ENCODE measurements around the gene RTRAF.
A peak's percentile ranks its signal among the peaks of the same experiment; 100 is the strongest.

The RTRAF gene

DNA sequence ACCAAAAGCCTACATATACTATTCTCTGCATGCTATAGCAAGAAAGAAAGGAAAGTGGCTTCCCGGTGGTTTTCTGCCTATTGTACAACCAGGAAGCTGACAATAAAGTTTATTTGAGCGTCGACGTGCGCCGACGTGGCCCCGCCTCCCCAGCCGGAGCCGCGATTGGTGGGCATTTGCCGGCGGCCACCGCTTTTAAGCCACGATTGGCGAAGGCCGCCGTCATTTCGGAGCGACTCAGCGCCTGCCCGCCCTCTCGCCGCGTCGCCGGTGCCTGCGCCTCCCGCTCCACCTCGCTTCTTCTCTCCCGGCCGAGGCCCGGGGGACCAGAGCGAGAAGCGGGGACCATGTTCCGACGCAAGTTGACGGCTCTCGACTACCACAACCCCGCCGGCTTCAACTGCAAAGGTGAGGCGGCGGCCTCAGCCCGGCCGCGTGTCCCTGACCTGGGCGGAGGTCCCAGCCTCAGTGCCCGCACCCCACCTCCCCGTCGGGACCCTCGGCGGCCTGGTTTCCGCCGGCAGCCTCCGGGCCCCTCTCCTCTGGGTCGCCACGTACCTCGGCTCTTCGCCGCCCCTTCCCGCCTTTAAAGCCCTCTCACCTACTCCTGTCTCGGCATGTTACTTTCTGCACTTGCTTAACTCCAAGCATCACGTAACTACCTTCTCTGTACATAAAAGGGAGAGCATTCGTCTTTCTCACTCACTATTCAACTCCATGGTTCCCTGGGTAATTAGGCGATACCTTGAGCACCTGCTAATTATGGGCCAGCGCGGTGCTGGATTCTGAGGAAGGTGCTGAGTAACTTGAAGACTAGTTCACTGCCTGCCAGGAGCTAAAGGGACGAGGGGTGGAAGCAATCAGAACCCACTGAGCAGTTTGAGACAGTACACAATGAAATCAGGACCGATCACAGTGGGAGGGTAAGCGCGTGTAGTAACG lies at the start of gene RTRAF:
Gene RTRAF (plus strand): TSS at position 254 of the 942 bp plus-strand sequence. CDS start 94 bp downstream, at position 348.
- peak; percentile 98 for DNase-seq (ENCODE audit: low spot score)

DNA sequence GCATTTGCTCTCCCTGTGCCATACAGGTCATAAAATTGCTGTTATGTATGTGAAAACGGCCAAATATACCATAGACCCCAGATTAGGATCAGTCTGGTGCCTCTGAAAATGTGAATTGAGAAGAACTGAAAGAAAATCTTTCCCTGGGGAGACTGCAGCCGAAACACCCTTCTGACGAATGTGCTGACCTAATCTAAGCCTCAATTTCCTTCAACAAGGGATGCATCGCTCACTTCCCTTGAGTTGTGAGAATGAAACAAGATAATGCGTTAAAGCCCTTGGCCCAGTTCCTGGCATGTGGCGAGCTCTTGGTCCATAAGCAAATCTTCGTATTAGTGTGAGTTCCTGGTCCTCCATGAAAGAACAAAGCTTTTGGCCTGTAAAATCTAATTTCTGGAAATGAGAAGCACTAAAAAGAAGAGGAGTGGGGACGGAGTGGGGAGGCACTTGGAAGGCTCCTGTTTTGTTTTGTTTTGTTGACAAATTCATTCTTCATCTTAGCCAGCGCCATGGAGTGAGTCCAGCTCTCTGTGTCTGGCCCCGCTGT lies 49.5 kb upstream of the RTRAF start:
- DNase-seq (ENCODE audit: low spot score) = no peak

DNA sequence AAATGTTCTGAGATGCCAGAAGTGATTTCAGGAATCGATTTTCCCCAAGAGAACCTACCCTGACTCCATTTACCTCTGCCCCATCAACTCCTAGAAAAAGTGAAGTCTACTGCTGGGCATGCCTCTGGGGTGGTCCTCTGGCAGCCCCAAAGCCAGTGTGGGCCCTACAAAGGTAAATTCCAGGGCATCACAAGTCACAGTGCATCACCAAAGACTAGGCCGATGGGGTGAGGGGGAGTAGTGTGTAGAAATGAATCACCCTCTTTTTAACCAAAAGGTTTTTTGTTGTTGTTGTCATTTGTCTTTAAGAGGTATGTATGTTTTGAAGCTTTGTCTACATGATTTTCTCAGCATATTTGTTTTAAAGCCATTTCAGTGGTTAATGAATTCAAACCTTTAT lies 46.4 kb upstream of the RTRAF start:
- no peak for DNase-seq (ENCODE audit: low spot score)

DNA sequence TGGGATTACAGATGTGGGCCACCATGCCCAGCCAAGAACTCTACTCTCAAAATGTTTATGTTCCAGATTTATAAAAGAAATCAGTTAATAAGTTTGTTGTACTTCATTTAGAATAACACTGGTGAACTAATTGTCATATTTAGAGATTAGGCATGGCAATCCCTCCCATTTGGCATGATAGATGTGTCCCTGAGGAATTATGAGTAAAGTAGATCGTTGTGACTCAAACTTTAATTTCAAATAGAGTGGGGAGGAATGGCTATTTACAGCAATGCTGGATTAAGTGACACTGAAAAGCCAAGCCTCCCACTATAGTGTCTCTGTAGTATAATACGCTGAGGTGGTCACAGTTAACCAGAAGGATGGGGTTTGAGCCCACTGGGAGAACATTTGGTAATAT lies 39.3 kb upstream of the RTRAF start:
- DNase-seq (ENCODE audit: low spot score) = no peak

DNA sequence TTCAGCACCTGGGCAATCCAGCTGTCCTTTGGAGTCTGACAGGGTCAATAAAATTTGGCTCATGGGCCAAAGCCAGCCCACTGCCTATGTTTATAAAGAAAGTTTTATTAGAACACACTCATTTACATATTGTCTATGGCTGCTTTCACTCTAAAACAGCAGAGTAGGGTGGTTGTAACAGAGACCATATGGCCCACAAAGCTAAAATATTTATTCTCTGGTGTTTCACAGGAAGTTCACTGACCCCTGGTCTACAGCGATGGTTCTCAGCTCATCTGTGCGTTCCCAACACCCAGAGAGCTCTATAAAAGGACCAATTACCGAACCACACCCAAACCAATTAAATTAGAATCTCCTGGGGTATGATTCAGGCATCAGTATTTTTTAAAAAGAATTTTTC lies 37.7 kb upstream of the RTRAF start:
- no peak for DNase-seq (ENCODE audit: low spot score)

DNA sequence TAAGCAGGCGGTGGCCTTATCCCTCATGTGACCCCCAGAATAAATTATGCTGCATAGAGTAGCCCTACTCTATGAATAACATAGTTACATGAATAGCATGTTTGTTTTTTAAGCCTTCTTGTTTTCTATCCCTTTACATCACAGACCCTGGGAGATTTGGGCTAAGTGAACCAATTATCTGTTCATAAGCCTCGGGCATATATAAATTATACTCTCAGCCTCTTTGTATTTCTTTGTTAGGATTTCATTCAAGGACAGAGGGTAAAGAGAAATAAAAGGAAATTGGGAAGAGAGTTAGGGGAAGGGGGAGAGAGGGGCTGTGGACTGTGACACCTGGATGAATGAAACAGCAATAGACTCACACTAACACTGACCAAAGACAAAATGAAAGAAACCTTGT lies 35.3 kb upstream of the RTRAF start:
- DNase-seq (ENCODE audit: low spot score) = no peak

DNA sequence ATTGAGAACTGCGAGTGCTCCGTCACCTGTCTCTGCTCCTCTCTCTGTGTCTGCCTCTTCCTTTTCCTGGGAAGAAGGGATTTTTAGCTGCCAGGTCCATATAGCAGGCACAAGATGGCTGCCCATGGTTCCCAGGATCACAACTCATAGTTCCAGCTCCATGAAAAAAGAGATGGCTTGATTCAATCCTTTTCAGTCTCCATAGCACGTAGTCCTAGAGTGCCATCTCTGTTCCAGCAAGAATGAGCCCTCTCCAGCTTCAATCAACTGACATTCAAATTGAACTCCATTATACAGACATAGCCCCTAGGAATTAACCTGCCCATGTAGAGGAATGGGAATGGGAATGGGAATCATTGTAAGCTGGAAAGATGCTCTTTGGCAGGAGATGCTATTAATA lies 34.7 kb upstream of the RTRAF start:
- no peak for DNase-seq (ENCODE audit: low spot score)

DNA sequence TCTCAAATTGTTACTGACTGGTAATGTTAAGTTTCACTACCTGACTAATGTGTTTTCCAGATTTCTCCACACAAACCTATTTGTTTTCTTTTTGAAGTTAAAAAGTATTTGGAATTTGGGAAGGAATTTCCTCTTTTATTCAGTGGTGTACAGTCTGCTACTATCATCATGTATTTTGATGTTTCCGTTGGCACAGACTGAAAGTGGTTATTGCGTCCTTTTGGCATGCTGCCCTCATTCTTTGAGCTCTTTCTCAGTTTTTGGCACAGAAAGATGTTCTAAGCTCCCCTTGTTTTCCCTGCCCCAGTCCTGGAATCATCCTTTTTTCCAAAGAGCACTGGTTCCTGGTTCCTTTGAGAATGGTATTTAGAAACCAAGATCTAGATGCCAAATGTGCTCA lies 31.4 kb upstream of the RTRAF start:
- DNase-seq (ENCODE audit: low spot score) = no peak

DNA sequence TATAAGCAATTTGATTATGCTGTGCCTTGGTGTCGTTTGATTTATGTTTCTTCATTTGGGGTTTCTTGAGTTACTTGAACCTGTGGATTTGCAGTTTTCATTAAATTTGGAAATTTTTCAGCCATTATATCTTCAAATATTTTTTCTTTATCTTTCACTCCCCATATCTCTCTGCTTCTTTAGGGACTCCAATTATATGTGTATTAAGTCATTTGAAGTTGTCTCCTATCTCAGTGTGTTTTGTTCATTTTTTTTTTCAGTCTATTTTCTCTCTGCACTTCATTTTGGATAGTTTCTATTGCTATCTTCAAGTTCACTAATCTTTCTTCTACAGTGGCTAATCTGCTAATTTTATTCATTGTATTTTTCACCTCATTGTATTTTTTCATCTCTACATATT lies 29.4 kb upstream of the RTRAF start:
- DNase-seq (ENCODE audit: low spot score) = no peak

DNA sequence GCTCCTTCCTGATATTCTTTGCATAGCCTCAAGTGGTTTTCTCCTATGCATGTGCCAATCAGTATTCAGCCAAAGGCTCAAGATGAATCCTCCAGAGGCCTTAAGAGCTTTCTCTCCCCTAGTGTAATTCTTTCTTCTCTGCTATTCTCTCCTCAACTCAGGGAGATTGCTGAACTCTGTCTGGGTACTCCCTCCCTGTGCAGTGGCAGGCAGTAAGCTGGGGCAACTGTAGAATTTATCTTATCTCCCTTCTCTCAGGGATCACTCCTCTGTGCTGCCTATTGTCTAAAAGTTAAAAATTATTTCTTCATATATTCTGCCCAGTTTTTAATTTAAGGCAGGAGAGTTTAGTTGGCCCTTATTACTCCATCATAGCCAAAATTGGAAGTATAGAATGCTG lies 28.5 kb upstream of the RTRAF start:
- DNase-seq (ENCODE audit: low spot score) = no peak

DNA sequence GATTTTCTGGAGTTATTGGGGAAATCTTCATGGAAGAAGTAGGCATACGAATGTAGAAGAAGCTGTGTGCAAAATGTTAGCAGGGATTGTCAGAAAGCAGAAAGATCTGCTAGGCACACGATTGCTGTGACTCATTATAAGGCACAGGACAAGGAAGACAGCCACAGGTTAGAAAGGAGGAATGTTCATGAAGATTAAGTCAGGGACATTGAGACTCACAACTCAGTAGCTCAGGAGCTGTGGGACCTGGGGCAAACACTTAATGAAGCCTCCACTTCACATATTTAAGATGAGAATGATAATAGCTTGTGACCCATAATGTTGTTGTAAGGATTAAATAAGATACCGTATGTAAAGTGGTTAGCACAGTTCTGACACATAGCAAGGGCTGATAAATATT lies 26.6 kb upstream of the RTRAF start:
- peak; percentile 10 for DNase-seq (ENCODE audit: low spot score)

DNA sequence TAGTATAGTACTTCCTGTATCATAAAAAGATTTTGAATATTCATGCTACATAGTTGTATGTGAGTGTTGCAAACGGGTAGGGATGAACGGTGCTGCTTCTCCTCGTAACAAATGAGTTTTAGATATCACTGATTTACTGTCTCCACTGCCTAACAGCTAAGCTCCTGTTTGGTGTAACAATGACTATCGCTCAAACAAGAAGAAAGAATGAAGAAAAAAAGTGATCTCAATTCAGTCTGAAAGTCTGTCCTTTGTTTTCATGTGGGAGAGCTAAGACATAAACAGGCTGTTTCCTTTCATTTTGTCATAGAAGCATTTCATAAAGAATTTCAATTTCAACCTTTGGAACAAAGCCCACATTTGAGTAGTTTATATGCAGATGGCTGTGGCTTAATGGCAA lies 26.1 kb upstream of the RTRAF start:
- DNase-seq (ENCODE audit: low spot score) = peak; percentile 7

DNA sequence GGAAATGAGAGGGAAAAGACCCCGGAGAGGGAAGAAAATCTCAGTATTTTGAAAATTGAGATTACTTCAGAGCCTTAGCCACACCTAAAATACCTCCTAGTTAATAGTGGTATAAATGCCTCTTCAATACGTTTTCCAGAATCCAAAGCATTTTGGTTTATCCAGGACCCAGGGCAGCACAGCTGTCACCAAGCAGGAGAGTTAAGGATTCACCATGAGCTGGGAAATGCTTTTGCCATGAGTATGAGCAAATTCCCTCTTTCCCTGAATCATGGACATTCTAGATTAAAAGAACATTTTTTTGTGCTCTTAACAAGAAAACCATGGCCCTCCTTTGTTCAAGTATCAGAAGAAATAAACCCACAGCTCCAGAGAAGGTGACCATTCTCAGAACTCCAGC lies 21.8 kb upstream of the RTRAF start:
- peak; percentile 11 for DNase-seq (ENCODE audit: low spot score)

DNA sequence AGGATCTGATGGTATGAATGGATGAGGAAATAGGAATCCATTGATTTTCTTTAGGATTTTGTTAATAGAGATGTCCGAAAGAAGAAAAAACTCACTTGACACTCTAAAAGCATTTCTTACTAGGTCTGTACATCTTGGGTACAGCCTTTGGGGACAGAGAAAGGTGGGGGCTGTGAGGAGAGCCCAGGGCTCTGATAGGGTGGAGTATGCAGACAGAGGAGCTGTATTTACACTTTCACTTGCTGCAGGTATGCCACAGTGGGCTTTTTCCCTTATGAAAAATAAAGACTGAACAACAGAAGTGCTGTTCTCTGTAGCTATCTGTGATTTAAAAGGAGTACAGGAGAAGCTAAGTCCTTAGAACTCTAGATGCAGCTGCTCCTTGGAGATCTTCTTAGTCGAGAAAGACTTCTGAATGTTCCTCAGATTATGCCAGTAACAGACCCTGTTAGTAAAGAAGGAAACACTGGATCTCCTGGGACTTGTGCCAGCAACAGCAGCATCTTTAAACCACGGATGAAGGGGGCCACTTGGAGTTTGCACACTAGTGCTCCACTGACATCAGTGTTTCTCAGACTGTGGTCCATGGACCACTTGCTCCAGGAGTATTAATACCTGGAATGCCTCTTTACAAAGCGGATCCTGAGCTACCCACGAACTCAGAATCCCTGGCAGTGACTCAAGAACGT lies 19.4 kb upstream of the RTRAF start:
- DNase-seq (ENCODE audit: low spot score) = no peak

DNA sequence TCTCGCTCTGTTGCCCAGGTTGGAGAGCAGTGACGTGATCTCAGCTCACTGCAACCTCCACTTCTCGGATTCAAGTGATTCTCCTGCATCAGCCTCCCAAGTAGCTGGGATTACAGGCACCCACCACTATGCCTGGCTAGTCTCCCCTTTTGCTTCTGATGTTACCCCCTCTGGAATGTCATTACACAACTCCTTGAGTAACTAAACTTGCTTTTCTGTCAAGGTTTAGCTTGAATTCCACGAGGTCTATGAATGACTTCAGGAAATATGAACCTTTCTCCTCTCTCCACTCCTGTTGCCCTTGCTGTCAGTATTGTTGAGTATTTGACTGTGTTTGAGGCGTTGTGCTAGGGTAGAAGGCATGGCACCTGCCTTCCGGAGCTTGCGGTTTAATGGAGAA lies 16.8 kb upstream of the RTRAF start:
- DNase-seq (ENCODE audit: low spot score) = no peak

DNA sequence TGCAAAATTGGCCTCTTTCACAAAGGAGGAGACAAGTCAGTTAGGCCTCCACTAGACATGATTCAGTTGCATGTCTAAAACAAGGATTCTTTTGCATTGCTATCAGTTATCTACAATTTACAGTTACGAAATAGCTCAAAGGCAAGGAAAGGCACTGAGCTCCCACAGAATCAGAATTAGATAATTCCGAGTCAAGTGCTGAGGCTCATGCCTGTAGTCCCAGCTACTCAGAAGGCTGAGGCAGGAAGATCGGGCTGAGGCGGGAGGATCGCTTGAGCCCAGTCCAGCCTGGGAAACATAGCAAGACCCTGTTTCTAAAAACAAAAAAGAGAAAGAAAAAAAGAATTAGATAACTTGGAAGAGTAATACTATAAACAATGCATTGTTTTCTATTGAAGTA lies 12.3 kb upstream of the RTRAF start:
- DNase-seq (ENCODE audit: low spot score) = no peak

DNA sequence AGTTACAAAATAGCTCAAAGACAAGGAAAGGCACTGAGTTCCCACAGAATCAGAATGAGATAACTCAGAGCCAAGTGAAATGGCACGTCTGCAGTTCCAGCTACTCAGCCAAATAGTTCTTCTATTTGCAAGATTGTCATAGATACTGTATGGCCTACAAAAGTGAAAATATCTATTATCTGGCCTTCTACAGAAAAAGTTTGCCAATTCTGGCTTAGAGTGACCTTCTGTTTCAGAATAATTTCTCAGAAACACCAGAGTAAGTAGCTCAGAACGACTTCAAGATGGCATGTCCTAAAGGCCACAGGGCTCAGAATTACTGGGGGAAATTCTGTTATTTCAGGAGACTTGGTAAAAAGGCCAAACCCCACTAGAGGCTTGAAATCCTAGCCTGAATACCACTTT lies 10.7 kb upstream of the RTRAF start:
- DNase-seq (ENCODE audit: low spot score) = no peak

DNA sequence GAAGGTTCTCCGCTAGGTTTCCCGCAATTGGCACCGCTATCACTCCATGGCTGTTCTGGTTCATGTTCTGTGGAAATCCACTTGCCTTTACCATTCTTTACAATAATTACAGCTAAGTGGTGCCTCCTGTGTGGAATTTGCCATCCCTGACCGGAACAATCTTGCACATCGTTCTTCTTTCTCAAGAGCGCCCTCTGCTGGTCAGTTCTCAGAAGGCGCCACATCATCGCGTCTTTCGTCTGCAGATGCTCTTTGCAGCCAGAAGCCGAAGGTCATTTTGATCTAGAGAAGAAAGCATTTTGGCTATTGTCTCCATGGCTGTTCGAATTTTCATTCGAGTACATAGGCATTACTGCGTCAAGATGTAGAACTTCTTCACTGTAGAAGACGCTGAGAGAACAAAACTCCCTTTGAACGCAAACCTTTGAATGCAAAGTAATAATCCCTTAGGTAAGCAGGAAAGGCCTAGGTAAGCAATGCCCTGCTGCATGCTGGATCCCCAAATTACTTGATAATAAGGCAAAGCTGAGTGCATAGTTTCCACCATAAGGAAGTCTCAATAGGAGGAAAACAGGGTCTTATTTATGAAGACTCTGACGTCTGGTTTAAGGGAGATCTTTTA lies 10.1 kb upstream of the RTRAF start:
- DNase-seq (ENCODE audit: low spot score) = peak; percentile 77

DNA sequence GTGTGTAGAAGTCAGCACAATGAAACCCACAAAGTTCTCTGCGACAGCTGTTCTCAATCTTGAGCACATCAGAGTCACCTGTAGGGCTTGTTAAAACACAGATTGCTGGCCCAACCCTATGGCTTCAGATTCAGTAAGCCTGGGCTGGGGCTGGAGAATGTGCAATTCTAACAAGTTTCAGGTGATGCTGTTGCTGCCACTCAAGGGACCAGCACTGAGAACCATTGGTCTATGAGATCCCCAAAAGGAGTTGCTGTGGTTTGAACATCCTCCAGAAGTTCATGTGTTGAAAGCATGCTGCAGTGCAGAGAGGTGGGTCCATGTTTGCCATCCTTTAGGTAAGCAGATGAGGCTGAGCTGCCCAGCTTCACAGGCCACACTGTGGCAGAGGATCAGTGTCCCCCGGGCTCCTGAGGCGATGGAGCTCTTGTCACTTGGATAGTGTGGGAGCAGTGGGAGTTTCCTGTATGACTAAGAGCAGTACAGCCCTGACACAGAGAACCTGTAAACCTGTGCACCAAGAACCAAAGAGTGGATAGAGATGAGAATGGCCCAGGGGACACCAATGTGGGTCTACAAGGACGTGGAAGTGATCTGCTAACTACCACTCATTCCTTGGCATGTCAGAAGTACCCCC lies 8.0 kb upstream of the RTRAF start:
- DNase-seq (ENCODE audit: low spot score) = no peak

DNA sequence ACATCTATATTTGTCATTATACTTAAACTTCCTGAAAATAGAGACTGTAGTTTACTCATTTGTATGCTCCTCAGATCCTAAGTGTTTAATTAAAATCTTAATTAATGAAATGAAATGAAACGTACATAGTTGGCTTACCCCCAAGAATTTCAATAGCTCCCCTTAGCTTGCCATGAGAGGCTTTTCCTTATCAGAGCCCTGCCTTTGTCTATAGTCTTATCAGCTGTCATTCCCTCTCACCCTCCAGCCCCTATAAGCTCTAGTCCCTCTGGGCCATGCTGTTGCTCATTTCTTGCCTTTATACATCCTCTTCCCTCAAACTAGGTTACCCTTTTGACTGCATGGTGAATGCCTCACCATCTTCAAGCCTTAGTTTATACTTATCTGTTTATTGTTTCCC lies 1.1 kb upstream of the RTRAF start:
- DNase-seq (ENCODE audit: low spot score) = no peak

DNA sequence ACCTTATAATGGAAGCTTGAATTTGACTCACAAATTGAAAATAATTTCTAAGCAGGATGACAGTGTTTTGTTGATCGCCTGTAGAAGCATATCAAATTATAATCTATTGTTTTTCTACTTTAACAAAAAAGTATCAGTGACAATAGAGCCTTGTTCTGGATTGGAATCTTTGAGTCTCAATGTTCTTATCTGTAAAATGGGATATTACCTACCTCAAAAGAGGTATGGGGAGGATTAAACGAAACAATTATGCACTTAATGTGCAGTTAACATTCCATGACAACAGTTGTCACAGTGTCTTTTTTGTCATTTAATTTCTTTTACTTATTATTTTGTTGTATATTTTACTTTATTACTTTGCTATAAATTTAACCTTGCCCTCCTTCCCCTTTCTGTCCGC lies 1.1 kb downstream of the RTRAF start:
- DNase-seq (ENCODE audit: low spot score) = no peak

DNA sequence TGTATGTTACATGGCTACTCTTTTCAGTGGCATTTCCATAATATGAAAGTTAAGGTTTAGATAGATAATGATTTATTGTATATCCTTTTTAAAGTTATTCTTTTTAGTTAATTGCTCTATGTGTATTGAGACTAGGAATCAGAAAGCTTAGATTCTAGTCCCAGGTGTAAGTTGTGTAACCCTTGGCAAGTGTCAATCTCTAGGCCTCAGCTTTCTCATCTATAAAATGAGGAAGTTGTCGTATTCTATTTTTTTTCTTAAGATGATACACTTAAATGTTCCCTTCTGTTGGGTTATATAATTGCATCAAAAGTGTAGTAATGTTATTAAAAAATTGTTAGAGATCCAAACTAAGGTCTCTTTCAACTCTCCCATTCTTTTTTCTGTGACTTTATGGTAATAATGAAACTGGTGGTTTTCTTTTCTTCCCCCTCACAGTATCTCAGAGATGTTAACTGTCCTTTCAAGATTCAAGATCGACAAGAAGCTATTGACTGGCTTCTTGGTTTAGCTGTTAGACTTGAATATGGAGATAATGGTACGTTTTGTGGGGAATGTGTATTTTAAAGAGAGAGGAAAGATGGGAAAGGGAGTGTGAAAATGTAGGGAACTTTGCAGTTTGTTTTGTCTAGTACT lies 4.1 kb downstream of the RTRAF start:
- DNase-seq (ENCODE audit: low spot score) = no peak

All from GM03348 (cell line).